Nephron (organoid): ENCODE measurements around the gene ZNF205.
"Not testable (repeated sequence)": the region's sequence is repeated elsewhere in the genome, so short reads cannot be mapped to it uniquely, and the experiment has no call there.

Experiments used
- H3K27ac Mint-ChIP-seq, 3 experiments: 2 replicates each; pipeline ENCODE4 v1.8.0; 2020; ENCODE audit warnings: mixed read lengths in 3 of 3, mild to moderate bottlenecking in 2 of 3, moderate library complexity in 1 of 3
- H3K27me3 Mint-ChIP-seq: 2 replicates; pipeline ENCODE4 v1.8.0; 2021; ENCODE audit warnings: low read depth, mild to moderate bottlenecking, moderate library complexity, mixed read lengths
- H3K36me3 Mint-ChIP-seq: 2 replicates; pipeline ENCODE4 v1.8.0; 2020; ENCODE audit warnings: low read depth, mixed read lengths
- H3K4me1 Mint-ChIP-seq: 2 replicates; pipeline ENCODE4 v1.8.0; 2020; ENCODE audit warnings: mixed read lengths
- H3K4me3 Mint-ChIP-seq, 3 experiments: 2 replicates each; pipeline ENCODE4 v1.8.0; 2020; ENCODE audit warnings: mild to moderate bottlenecking in 3 of 3, mixed read lengths in 3 of 3, moderate library complexity in 2 of 3
- H3K9me3 Mint-ChIP-seq: 2 replicates; pipeline ENCODE4 v1.8.0; 2020; ENCODE audit warnings: mixed read lengths
- CTCF ChIP-seq, 3 experiments: fragments of 200-600 bp; sonication (generic); IDR thresholded peaks; one replicate each; pipeline ENCODE4 v1.5.0; 2021; ENCODE audit warnings: antibody characterized with exemption in 3 of 3; ENCODE audit not compliant: unreplicated experiment in 3 of 3

Gene ZNF205

DNA sequence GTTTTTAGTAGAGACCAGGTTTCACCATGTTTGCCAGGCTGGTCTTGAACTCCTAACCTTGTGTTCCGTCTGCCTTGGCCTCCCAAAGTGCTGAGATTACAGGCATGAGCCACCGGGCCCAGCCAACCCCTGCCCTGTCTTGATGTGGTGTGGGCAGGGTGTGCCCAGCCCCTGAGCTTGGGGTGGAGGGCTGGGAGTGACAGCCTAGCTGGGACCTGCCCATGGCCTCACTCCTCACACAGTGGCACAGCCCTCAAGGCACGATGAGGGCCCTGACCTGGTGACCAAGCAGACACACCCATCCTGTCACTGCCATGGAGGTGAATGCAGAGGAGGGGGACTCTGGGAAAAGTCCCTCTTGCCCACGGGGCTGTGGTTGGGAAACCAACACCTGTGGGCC is 43.9 kb upstream of the ZNF205 start:
- Mint-ChIP-seq H3K27ac (no peak overlapping the region), H3K27me3 (peaks cover 4% of the 10 kb centered on the region), H3K36me3 (no peaks in the 10 kb centered on the region), H3K4me3 (peak overlapping the region in 1 of 3 experiments; percentile 26), H3K9me3 (no peaks in the 10 kb centered on the region), H3K4me1 (peaks cover 25% of the 10 kb centered on the region)
- no peak for TF ChIP-seq CTCF (IDR thresholded peaks at IDR 0.05; ENCODE audit: unreplicated experiment in 3 of 3)

DNA sequence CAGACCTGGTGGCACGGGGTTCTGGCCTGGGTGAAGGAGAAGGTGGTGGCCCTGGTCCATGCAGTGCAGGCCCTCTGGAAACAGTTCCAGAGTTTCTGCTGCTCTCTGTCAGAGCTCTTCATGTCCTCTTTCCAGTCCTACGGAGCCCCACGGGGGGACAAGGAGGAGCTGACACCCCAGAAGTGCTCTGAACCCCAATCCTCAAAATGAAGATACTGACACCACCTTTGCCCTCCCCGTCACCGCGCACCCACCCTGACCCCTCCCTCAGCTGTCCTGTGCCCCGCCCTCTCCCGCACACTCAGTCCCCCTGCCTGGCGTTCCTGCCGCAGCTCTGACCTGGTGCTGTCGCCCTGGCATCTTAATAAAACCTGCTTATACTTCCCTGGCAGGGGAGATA is 43.2 kb upstream of the ZNF205 start:
- not testable (repeated sequence) for H3K9me3 Mint-ChIP-seq, H3K36me3 Mint-ChIP-seq, H3K27ac Mint-ChIP-seq
- peaks cover 11% of the 10 kb centered on the region for H3K27me3 Mint-ChIP-seq
- peak overlapping the region in 1 of 3 experiments; percentile 45 for H3K4me3 Mint-ChIP-seq
- H3K4me1 Mint-ChIP-seq: peaks cover 21% of the 10 kb centered on the region

DNA sequence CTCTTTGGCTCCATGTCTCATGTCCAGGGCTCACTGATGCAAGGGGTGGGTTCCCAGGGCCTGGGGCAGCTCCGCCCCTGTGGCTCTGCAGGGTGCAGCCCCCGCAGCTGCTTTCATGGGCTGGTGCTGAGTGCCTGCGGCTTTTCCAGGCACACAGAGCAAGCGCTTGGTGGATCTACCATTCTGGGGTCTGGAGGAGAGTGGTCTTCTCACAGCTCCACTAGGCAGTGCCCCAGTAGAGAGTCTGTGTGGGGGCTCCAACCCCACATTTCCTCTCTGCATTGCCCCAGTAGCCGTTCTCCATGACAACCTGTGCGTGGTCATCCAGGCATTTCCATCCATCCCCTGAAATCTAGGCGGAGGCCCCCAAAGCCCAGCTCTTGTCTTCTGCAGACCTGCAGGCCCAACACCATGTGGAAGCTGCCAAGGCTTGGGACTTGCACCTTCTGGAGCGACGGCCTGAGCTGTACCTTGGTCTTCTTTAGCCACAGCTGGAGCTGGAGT is 41.7 kb upstream of the ZNF205 start:
- Mint-ChIP-seq H3K4me3 (peak overlapping the region in 1 of 3 experiments; percentile 39), H3K36me3 (no peaks in the 10 kb centered on the region), H3K9me3 (no peaks in the 10 kb centered on the region), H3K27me3 (peaks cover 16% of the 10 kb centered on the region), H3K4me1 (peaks cover 16% of the 10 kb centered on the region), H3K27ac (no peak overlapping the region)
- TF ChIP-seq CTCF (IDR thresholded peaks at IDR 0.05; ENCODE audit: unreplicated experiment in 3 of 3): no peak

DNA sequence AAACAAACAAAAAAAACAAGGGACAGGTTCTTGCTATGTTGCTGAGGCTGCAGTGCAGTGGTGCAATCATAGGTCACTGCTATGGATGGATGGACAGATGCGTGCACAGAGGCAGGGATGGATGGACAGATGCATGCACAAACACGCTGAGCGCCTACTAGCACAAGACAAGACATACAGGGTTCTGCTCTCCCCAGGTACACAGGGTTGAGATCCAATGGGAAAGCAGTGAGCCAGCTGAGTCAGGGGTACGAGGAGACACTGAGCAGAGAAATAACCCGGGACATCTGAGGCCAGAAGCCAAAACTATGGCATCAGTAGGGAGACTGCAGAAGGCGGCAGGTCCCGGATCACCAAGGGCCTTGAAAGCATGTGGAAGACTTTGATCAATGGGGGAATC is 40.7 kb upstream of the ZNF205 start:
- Mint-ChIP-seq H3K27ac (no peak overlapping the region), H3K36me3 (no peaks in the 10 kb centered on the region)
- no peak for TF ChIP-seq CTCF (IDR thresholded peaks at IDR 0.05; ENCODE audit: unreplicated experiment in 3 of 3)

GRCh38 chr16:3072148-3072547 is 40.2 kb upstream of the ZNF205 start:
- H3K4me3 Mint-ChIP-seq, H3K27ac Mint-ChIP-seq, H3K36me3 Mint-ChIP-seq, H3K9me3 Mint-ChIP-seq: not testable (repeated sequence)
- peaks cover 23% of the 10 kb centered on the region for H3K27me3 Mint-ChIP-seq
- peaks cover 11% of the 10 kb centered on the region for H3K4me1 Mint-ChIP-seq

More for the DNA sequence above, 40.7 kb upstream of the ZNF205 start:
- H3K27me3 Mint-ChIP-seq: peaks cover 19% of the 10 kb centered on the region
- no peak overlapping the region for H3K4me3 Mint-ChIP-seq
- peaks cover 13% of the 10 kb centered on the region for H3K4me1 Mint-ChIP-seq
- no peaks in the 10 kb centered on the region for H3K9me3 Mint-ChIP-seq

DNA sequence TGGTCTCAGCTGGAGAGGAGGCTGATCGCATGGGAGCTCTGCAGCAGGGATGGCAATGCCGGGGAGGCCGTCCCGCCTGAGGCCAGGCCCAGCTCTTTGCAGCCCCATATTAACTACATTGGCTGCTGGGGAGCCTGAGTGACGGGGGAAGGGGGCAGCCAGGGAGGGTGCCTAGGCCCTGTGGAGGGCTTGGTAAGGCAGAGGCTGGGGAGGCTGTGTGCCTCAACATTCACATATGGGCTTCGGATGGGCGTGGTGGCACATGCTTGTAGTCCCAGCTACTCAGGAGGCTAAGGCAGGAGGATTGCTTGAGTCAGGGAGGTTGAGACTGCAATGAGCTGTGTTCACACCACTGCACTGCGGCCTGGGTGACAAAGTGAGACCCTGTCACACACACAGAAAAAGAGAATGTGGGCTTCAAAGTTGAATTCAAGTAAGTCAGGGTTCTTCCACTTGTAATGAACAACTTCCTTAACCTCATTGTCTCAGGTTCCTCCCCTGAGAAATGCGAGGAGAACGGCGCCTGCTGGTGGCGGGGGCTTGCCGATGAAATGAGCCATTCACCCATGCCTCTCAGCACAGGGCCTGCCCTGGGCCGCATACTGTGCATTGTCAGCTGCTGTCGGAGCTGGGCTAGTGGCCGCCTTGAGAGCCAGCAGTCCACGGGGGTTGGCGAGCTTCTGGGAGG is 39.7 kb upstream of the ZNF205 start:
- H3K9me3 Mint-ChIP-seq, H3K4me3 Mint-ChIP-seq, H3K36me3 Mint-ChIP-seq, H3K4me1 Mint-ChIP-seq, H3K27ac Mint-ChIP-seq: not testable (repeated sequence)
- peaks cover 23% of the 10 kb centered on the region for H3K27me3 Mint-ChIP-seq

DNA sequence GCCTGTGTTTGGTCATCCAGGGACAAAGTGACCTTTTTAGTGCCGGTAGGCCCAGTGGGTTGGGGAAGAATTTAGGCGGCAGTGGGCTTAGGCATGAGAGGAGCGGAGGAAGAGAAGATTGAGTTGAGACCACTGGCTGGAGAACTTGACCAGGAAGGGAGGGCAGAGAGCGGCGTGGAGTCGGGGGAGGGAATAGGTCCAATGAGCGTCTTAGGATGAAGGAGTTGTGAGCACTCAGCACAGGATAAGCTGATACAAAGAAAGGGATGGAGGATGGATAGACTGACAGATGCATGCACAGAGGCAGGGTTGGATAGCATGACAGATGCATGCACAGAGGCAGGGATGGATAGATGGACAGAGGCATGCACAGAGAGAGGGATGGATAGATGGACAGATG is 38.9 kb upstream of the ZNF205 start:
- Mint-ChIP-seq H3K27ac (no peak overlapping the region), H3K4me1 (peaks cover 9% of the 10 kb centered on the region), H3K36me3 (no peaks in the 10 kb centered on the region), H3K4me3 (no peak overlapping the region), H3K27me3 (peaks cover 23% of the 10 kb centered on the region), H3K9me3 (no peaks in the 10 kb centered on the region)
- no peak for TF ChIP-seq CTCF (IDR thresholded peaks at IDR 0.05; ENCODE audit: unreplicated experiment in 3 of 3)
